ENCODE measurements around the gene FLII. TPM values are rescaled to one million over a fixed set of nuclear protein-coding genes. Genes with fewer than 3 reads are reported as not detected.
A peak's percentile ranks its signal among the peaks of the same experiment; 100 is the strongest.

FLII gene
- total RNA-seq, 1 experiment from 2014 or later, result 309 TPM

DNA sequence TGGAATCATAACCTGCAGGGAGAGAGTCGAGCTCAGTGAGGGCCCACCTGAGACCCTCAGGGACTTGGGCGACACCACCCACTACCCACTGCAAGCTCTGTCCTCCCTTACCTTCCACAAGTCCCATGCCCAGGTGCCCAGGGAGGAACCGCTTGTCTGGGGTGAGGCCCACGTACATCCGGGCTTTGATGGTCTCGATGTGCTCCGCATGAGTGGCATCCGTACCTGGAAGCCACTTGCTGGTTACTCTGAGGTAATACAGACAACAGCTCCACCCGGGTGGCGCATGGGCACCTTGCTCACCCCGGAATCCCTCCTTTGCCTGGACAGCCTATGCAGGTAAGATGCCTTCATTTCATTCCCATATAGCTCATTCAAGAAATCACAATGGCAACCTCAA lies 26.8 kb upstream of the FLII start (continued):
- TF ChIP-seq PRRX2 (CRISPR knock-in tag; IDR thresholded peaks at IDR 0.05), result no peak
- no peak for TF ChIP-seq FOXJ3 (CRISPR knock-in tag; IDR thresholded peaks at IDR 0.05; ENCODE audit: borderline replicate concordance)
- no peak for TF ChIP-seq NFATC4 (CRISPR knock-in tag; IDR thresholded peaks at IDR 0.05)
- TF ChIP-seq, protein P1, sequence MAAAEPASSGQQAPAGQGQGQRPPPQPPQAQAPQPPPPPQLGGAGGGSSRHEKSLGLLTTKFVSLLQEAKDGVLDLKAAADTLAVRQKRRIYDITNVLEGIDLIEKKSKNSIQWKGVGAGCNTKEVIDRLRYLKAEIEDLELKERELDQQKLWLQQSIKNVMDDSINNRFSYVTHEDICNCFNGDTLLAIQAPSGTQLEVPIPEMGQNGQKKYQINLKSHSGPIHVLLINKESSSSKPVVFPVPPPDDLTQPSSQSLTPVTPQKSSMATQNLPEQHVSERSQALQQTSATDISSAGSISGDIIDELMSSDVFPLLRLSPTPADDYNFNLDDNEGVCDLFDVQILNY (CRISPR knock-in tag; IDR thresholded peaks at IDR 0.05), result no peak

DNA sequence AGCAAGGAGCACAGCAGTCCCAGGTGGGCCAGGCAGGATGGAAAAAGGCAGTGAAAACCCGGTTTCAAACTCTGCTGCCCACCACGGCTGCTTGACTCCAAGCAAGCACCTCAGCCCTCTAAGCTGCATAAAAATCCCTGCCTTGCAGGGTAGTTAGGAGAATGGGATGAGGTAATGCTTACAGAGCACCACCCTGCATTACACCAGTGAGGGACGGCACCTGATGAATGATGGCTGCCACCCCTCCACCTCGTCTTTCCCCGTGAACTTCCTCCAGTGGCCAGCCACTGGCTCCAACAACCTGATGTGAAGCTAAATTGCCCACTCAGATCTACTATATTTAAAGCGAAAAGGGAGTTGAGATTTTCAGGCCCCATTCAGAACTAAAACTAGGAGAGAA lies 23.2 kb upstream of the FLII start:
- DNase-seq (ENCODE audit: low spot score), result no peak
- TF ChIP-seq, protein P2, sequence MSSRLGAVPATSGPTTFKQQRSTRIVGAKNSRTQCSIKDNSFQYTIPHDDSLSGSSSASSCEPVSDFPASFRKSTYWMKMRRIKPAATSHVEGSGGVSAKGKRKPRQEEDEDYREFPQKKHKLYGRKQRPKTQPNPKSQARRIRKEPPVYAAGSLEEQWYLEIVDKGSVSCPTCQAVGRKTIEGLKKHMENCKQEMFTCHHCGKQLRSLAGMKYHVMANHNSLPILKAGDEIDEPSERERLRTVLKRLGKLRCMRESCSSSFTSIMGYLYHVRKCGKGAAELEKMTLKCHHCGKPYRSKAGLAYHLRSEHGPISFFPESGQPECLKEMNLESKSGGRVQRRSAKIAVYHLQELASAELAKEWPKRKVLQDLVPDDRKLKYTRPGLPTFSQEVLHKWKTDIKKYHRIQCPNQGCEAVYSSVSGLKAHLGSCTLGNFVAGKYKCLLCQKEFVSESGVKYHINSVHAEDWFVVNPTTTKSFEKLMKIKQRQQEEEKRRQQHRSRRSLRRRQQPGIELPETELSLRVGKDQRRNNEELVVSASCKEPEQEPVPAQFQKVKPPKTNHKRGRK (CRISPR knock-in tag; IDR thresholded peaks at IDR 0.05; ENCODE audit: borderline replicate concordance), result no peak
- TF ChIP-seq ZNF416 (CRISPR knock-in tag; IDR thresholded peaks at IDR 0.05) (no peak), PRRX2 (CRISPR knock-in tag; IDR thresholded peaks at IDR 0.05) (no peak), RORB (CRISPR knock-in tag; IDR thresholded peaks at IDR 0.05) (no peak)
- TF ChIP-seq, protein P3, sequence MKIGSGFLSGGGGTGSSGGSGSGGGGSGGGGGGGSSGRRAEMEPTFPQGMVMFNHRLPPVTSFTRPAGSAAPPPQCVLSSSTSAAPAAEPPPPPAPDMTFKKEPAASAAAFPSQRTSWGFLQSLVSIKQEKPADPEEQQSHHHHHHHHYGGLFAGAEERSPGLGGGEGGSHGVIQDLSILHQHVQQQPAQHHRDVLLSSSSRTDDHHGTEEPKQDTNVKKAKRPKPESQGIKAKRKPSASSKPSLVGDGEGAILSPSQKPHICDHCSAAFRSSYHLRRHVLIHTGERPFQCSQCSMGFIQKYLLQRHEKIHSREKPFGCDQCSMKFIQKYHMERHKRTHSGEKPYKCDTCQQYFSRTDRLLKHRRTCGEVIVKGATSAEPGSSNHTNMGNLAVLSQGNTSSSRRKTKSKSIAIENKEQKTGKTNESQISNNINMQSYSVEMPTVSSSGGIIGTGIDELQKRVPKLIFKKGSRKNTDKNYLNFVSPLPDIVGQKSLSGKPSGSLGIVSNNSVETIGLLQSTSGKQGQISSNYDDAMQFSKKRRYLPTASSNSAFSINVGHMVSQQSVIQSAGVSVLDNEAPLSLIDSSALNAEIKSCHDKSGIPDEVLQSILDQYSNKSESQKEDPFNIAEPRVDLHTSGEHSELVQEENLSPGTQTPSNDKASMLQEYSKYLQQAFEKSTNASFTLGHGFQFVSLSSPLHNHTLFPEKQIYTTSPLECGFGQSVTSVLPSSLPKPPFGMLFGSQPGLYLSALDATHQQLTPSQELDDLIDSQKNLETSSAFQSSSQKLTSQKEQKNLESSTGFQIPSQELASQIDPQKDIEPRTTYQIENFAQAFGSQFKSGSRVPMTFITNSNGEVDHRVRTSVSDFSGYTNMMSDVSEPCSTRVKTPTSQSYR (CRISPR knock-in tag; IDR thresholded peaks at IDR 0.05), result no peak
- H3K27ac Mint-ChIP-seq, result 0 out of 2 replicates have a peak overlapping the region, but pooled peaks have one; percentile 53
- CTCF ChIA-PET, result interaction anchor here (1.2 kb wide), 1 partner anchor 64 kb away, joined by 3 read pairs; no protein-coding TSS in a partner anchor
- peaks cover 77% of the 10 kb centered on the region for H3K36me3 Mint-ChIP-seq
- H3K9me3 Mint-ChIP-seq, result no peaks in the 10 kb centered on the region
- H3K4me3 Mint-ChIP-seq, result no peak overlapping the region
- no peak for ATAC-seq
- POLR2A ChIA-PET, result interaction anchor here (0.6 kb wide), 1 partner anchor 64 kb away, joined by 12 read pairs; no protein-coding TSS in a partner anchor
- no peaks in the 10 kb centered on the region for H3K4me1 Mint-ChIP-seq
- no peaks in the 10 kb centered on the region for H3K27me3 Mint-ChIP-seq (ENCODE audit: low read depth)

DNA sequence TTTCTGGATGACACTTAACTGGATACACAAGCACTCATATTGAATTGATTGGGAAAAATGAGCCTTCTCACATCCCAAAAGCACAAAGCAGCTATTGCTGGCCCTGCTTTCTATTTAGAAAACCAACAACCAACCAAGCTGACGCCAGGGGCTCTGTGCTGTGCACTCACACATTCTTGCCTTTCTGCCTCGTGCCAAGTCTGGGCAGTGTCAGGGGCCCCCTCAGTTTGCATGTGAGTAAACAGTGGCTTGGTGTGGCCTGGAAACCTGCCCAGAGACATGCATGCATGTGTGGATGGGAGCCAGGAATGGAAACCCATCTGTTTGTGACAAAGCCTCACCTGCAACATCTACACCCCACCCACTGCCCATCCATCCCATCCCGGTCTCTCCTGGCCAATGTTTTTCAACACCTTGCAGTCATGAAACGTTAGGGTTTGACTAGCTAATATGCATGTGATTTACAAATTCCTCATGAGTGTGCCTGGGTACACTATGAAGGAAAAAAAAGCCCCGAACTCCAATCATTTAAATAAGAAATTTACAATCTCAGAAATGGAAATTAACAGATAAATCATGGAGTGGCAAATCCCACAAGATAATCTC lies 22.3 kb upstream of the FLII start:
- CTCF ChIA-PET, result interaction anchor here (1.2 kb wide), 1 partner anchor 63 kb away, joined by 3 read pairs; no protein-coding TSS in a partner anchor
- ATAC-seq, result no peak
- Mint-ChIP-seq H3K4me1 (no peaks in the 10 kb centered on the region), H3K27me3 (ENCODE audit: low read depth) (no peaks in the 10 kb centered on the region), H3K36me3 (peaks cover 79% of the 10 kb centered on the region), H3K9me3 (no peaks in the 10 kb centered on the region), H3K27ac (no peak overlapping the region), H3K4me3 (no peak overlapping the region)
- no peak for DNase-seq (ENCODE audit: low spot score)
- POLR2A ChIA-PET, result no interaction called here
- TF ChIP-seq, protein P4, sequence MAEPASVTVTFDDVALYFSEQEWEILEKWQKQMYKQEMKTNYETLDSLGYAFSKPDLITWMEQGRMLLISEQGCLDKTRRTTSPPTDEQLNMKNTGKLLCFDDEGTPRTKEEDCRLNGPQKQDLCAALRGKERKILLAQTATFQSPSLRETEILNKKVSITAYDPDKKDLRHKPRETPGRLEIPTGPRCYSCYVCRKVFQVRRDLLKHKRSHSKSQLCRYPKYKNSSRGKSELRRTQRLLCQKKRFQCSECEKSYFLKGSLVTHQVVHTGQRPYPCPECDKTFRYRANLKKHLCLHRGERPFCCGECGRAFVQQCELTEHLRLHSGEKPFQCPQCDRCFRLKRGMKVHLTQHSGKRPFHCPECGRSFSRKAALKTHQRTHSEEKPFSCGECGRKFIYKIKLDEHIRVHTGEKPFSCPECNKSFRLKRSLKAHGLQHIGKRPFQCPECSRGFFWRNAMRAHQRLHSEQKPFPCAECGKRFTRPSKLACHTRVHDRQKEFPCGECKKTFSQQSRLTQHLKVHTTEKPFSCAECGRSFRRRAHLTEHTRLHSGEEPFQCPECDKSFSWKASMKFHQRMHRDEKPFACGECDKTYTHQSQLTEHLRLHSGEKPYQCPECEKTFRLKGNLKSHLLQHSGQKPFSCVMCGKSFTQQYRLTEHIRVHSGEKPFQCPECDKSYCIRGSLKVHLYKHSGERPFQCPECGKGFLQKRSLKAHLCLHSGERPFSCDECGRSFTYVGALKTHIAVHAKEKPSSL (CRISPR knock-in tag; conservative IDR thresholded peaks at IDR 0.05), result no peak
- TF ChIP-seq PRRX2 (CRISPR knock-in tag; IDR thresholded peaks at IDR 0.05), result no peak
- TF ChIP-seq, protein P5, sequence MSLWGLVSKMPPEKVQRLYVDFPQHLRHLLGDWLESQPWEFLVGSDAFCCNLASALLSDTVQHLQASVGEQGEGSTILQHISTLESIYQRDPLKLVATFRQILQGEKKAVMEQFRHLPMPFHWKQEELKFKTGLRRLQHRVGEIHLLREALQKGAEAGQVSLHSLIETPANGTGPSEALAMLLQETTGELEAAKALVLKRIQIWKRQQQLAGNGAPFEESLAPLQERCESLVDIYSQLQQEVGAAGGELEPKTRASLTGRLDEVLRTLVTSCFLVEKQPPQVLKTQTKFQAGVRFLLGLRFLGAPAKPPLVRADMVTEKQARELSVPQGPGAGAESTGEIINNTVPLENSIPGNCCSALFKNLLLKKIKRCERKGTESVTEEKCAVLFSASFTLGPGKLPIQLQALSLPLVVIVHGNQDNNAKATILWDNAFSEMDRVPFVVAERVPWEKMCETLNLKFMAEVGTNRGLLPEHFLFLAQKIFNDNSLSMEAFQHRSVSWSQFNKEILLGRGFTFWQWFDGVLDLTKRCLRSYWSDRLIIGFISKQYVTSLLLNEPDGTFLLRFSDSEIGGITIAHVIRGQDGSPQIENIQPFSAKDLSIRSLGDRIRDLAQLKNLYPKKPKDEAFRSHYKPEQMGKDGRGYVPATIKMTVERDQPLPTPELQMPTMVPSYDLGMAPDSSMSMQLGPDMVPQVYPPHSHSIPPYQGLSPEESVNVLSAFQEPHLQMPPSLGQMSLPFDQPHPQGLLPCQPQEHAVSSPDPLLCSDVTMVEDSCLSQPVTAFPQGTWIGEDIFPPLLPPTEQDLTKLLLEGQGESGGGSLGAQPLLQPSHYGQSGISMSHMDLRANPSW (CRISPR knock-in tag; conservative IDR thresholded peaks at IDR 0.05; ENCODE audit: low read depth), result no peak
- no peak for TF ChIP-seq GABPB1 (CRISPR knock-in tag; IDR thresholded peaks at IDR 0.05)
- TF ChIP-seq, protein P1 (CRISPR knock-in tag; IDR thresholded peaks at IDR 0.05), result no peak
- TF ChIP-seq ZBTB21 (CRISPR knock-in tag; IDR thresholded peaks at IDR 0.05; ENCODE audit: borderline replicate concordance), result no peak
- TF ChIP-seq ETV6 (CRISPR knock-in tag; IDR thresholded peaks at IDR 0.05), result no peak
- TF ChIP-seq SOX15 (CRISPR knock-in tag; IDR thresholded peaks at IDR 0.05), result no peak
- TF ChIP-seq, protein P6, sequence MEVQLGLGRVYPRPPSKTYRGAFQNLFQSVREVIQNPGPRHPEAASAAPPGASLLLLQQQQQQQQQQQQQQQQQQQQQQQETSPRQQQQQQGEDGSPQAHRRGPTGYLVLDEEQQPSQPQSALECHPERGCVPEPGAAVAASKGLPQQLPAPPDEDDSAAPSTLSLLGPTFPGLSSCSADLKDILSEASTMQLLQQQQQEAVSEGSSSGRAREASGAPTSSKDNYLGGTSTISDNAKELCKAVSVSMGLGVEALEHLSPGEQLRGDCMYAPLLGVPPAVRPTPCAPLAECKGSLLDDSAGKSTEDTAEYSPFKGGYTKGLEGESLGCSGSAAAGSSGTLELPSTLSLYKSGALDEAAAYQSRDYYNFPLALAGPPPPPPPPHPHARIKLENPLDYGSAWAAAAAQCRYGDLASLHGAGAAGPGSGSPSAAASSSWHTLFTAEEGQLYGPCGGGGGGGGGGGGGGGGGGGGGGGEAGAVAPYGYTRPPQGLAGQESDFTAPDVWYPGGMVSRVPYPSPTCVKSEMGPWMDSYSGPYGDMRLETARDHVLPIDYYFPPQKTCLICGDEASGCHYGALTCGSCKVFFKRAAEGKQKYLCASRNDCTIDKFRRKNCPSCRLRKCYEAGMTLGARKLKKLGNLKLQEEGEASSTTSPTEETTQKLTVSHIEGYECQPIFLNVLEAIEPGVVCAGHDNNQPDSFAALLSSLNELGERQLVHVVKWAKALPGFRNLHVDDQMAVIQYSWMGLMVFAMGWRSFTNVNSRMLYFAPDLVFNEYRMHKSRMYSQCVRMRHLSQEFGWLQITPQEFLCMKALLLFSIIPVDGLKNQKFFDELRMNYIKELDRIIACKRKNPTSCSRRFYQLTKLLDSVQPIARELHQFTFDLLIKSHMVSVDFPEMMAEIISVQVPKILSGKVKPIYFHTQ (CRISPR knock-in tag; IDR thresholded peaks at IDR 0.05), result no peak
- TF ChIP-seq NFE2L1 (CRISPR knock-in tag; IDR thresholded peaks at IDR 0.05), result no peak

Data from WTC11 (cell line).